ENCODE results near the gene SMIM35. TPM values are rescaled to one million over a fixed set of nuclear protein-coding genes. Genes with fewer than 3 reads are reported as not detected.

Gene SMIM35
- total and polyA plus RNA-seq, 2 of the 13 experiments (the other 11 are each of a cell fraction or from before 2014, with no cell fraction given), result not detected

DNA sequence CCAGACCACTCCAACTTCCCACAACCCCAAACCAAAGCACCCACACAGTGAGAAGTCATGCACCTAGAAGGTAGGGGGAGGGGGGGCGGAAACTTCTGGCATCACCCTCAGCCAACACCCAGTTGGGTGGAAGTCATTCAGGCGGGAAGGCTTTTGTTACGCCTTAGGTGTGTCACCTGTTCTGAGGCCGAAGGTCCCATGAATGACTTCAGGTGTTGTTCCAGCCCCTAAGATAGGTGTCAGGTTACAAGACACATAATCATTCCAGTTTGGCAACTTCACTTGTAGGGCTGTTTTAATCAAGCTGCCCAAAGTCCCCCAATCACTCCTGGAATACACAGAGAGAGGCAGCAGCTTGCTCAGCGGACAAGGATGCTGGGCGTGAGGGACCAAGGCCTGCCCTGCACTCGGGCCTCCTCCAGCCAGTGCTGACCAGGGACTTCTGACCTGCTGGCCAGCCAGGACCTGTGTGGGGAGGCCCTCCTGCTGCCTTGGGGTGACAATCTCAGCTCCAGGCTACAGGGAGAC lies 9.9 kb downstream of the SMIM35 start, which contains the start of gene TMPRSS4:
Gene TMPRSS4, plus strand, starts transcription at position 325 of the 528 bp plus-strand sequence. CDS start 225 bp downstream, outside the sequence.
- BruUV-seq (replicated peaks), result no TSS peak
- intact Hi-C loops (cut with micrococcal nuclease; ENCODE audit: unreplicated experiment), result no loop called here
- H3K4me3 ChIP-seq (replicated peaks in 1 of 3; ENCODE audit: insufficient read depth in 1 of 3, low read depth in 2 of 3, low read length in 3 of 3), result no peak within 1 kb of the TSS
- peaks cover 33% of the 10 kb centered on the region for H3K4me1 ChIP-seq (ENCODE audit: insufficient read depth, low read length)
- ChIA-PET CTCF (ENCODE audit: low intra/inter-chr PET ratio, low total read pairs) (no interaction called here), POLR2A (no interaction called here)
- H3K9me3 ChIP-seq (ENCODE audit: low read length), result no peaks in the 10 kb centered on the region
- FAIRE-seq (no peak), DNase-seq (ENCODE audit: low spot score) (no peak), ATAC-seq (no peak)
- no peak within 1 kb of the TSS for H3K9ac ChIP-seq (ENCODE audit: insufficient read depth, low read depth, low read length)
- H2AFZ ChIP-seq (ENCODE audit: low read length), result no peak within 1 kb of the TSS
- in situ Hi-C loops (cut with HindIII; ENCODE audit: extremely low pct_ligation_motif_present, low pct_unique_long_range_greater_than_20kb), result no loop called here
- H3K4me2 ChIP-seq (ENCODE audit: low read depth, low read length), result no peak within 1 kb of the TSS
- H3K79me2 ChIP-seq (ENCODE audit: insufficient read depth, low read length), result no peaks in the 10 kb centered on the region
- TF ChIP-seq ELK4 (CRISPR knock-in tag; IDR thresholded peaks at IDR 0.05; ENCODE audit: borderline replicate concordance), result no peak
- TF ChIP-seq ZSCAN12 (CRISPR knock-in tag; IDR thresholded peaks at IDR 0.05), result no peak
- TF ChIP-seq TFDP1 (CRISPR knock-in tag; IDR thresholded peaks at IDR 0.05; ENCODE audit: borderline replicate concordance), result no peak
- TF ChIP-seq ZNF234 (CRISPR knock-in tag; conservative IDR thresholded peaks at IDR 0.05), result no peak
- TF ChIP-seq RNF219 (CRISPR knock-in tag; IDR thresholded peaks at IDR 0.05), result no peak
- no peak for TF ChIP-seq SATB2 (CRISPR knock-in tag; IDR thresholded peaks at IDR 0.05)
- TF ChIP-seq ZNF496 (CRISPR knock-in tag; IDR thresholded peaks at IDR 0.05; ENCODE audit: insufficient replicate concordance), result no peak
- no peak for TF ChIP-seq ZFP37 (CRISPR knock-in tag; IDR thresholded peaks at IDR 0.05; ENCODE audit: borderline replicate concordance)
- no peak for TF ChIP-seq BCL6 (CRISPR knock-in tag; IDR thresholded peaks at IDR 0.05)
- H4K20me1 ChIP-seq (ENCODE audit: insufficient read depth, low read length), result no peaks in the 10 kb centered on the region
- H3K27ac ChIP-seq (ENCODE audit: extremely low read length, insufficient read depth, low read length), result no peak within 1 kb of the TSS
- WGBS (ENCODE audit: low lambda C conversion rate), result 39% methylated on average over 5 of the region's 7 CpGs
- no peaks in the 10 kb centered on the region for H3K36me3 ChIP-seq (replicated peaks in 1 of 2; ENCODE audit: control insufficient read depth in 1 of 2, insufficient read depth in 2 of 2, low read length in 2 of 2)
- peaks cover 0 to 56% of the 10 kb centered on the region in 2 experiments; a peak in 4 of 5 replicates for H3K27me3 ChIP-seq (ENCODE audit: control insufficient read depth in 1 of 2, insufficient read depth in 2 of 2, low read length in 2 of 2)
